GM12801 (cell line): ENCODE results near the gene THRB.

Experiments
- TF ChIP-seq, protein P1 (sequence below): IDR thresholded peaks from one replicate; pipeline ENCODE4 v1.5.1; 2011; ENCODE audit warnings: control low read depth; ENCODE audit not compliant: insufficient read length; ENCODE audit errors: extremely low read depth

The THRB gene

DNA sequence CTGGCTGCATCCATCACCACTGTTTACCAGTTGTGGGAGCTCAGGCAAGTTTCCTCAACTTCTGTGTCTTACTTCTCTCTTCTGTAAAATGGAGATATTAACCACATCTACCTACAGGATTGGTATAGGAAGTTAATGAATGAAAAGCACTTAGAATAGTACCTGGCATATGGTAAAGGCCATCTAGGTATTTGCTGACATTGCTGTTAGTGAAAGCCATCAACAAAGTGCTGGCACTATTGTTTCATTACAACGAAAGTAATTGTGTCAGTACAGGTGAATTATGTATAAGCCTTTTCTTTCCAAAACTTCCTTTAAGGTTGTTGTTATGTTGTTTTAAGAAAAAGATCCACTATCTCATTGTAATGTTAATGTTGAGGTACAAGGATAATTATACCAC, 352.5 kb downstream of the THRB start:
- TF ChIP-seq, protein P1, sequence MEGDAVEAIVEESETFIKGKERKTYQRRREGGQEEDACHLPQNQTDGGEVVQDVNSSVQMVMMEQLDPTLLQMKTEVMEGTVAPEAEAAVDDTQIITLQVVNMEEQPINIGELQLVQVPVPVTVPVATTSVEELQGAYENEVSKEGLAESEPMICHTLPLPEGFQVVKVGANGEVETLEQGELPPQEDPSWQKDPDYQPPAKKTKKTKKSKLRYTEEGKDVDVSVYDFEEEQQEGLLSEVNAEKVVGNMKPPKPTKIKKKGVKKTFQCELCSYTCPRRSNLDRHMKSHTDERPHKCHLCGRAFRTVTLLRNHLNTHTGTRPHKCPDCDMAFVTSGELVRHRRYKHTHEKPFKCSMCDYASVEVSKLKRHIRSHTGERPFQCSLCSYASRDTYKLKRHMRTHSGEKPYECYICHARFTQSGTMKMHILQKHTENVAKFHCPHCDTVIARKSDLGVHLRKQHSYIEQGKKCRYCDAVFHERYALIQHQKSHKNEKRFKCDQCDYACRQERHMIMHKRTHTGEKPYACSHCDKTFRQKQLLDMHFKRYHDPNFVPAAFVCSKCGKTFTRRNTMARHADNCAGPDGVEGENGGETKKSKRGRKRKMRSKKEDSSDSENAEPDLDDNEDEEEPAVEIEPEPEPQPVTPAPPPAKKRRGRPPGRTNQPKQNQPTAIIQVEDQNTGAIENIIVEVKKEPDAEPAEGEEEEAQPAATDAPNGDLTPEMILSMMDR: no peak

DNA sequence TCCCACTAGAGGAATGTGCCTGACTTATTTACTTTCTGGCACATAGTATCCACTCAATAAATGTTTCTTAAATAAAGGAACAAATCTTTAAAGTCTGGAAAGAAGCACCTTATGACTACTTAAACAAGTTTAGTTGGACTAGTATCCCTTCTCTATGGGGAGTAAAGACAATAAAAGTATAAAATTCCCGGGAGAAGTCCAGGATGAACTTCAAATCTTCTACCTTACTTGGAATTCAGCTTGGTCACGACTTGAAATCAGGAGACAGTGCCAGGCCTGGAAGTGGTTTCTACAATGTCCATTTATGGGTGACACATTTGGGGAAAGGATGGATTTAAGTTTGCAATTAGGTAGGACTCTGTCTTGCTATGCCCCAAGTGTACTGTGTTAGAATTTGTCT, 353.1 kb downstream of the THRB start:
- TF ChIP-seq, protein P1: no peak

DNA sequence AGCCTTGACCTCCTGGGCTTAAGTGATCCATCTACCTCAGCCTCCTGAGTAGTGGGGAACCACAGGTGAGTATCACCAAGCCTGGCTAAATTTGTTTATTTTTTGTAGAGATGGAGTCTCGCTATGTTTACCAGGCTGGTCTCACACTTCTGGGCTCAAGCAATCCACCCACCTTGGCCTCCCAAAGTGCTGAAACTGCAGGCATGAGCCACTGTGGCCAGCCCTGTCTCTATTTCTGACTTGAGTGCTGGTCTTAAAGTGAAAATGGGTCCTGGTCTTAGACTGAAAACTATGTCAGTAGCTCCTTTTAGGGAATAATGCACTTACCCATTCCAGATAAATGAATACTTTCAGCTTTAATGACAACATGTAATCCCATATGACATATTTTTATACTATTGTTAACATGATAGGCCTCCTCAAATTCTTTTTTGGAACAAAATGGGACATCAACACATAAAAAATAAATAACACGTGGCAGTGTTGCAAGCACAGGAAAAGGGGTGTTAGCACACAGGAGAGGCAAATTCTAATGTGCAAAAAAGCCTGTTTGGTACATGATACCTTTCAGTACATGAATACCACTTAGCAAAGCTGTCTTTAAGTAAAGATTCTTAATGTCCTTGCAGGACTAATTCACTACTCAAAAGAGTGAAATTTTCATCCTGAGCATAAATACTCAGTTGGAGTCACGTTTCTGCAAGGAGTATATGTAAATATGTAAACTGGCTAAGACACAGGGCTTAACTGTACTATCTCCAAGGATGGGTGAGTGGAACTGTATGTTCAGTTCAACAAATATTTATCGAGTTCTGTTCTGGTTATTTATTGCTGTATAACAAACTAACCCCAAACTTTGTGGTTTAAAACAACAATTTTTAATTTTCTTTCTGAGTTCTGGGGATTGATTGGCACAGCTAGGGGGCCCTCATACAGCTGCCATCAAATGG, 354.9 kb downstream of the THRB start:
- TF ChIP-seq, protein P1: no peak

DNA sequence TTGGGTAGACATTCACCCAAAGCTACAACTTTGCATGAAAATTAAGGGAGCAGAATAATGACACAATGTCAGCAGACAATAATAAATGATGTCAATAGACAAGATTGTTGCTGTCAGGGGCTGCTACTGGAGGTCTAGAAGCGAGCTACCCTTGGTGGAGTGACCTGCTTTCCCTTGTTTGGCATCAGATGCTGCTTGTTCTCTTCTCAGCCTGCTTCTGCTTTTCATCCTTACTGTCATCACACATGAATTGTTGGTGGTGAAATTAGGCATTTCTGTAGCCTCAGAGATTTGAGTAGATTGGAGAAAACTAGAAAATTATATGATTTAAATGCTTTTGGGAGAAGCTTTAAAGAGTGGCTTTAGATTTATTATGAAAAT, 355.8 kb downstream of the THRB start:
- TF ChIP-seq, protein P1: no peak

DNA sequence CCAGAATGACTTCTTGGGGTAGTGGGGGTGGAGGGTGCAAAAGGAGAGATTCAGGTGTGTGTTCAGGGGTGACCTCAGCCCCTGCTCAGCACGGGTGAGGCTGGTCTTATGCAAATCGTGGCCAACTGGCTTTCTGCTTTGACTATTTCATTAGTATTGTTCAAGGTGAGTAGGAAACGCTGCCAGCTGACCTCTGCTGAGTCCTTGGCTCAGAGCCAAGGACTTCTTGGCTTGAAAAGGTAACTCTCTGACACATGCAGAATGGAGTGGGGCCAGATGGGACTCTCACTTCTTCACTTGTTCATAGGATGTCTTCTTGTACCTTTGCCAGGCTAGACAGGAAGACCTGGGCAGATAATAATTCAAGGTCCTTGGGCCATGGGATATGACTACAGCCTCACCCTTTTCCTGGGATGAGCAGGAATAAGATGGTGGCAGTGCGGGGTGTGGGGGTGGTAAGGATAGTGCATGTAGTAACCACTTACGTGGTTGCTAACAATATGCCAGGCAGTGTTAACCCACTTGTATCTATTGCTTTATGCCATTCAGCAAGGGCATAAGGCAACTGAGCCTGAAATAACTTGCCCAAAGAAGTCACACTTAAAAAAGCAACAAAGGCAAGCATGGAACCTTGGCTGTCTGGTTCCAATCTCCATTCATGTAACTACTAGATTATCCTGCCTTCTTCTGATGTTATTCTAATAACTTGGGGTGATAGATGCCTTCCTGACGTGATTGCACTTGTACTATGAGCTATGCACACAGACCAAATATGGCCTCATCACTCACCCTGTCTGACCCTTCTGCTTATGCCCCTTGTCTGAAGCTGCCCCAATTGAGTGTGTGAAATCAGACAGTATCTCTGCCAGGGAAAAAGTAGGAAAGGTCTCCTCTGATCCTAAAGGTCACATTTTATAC, 356.4 kb downstream of the THRB start:
- TF ChIP-seq, protein P1: no peak

DNA sequence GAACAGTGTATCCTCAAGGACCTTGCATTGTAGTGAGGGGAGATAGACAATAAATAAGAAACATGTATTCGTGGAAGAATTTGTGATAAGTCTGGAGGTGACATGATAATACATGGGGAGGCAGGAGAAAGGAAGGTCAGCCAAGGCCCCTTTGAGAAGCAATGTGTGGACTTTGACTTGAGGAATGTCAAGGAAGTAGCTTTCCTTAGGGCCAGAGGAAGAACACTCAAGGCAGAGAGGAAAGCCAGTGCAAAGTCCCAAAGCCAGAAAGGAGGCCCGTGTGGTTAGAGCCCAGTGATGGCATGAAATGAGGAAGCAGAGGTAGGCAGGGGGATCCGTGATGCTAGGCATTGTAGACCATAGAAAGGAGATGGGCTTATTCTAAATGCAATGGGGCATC, 357.3 kb downstream of the THRB start:
- TF ChIP-seq, protein P1: no peak

DNA sequence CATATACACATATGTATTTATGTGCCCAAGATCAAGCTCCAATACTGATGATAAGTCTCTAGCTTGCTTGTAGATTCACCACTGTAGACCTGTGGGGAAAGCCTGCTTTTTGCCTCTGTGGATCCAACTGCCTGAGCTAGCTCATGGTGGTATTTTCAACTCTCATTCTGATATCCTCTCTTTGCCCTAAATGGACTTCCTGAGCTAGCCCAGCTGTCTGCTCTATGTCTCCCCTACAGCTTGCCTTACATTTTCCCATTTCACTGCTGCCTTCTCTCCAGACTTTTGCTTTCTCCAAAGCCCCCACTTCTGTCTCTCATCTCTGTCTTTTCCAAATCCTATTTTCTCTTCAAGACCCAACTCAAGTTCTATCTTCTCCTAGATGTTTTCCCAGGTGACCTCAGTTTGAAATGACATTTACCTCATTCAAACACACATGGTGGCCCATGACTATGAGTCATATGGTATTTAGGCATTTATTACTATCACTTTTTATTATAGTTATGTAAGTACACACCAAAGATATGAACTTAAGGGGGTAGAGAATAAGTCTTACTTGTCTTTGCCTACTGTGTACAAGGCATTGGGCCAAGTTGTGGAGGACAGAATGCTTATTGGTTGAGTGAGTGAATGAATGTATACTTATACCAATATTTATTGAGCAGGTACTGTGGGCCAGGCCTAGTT, 357.9 kb downstream of the THRB start:
- TF ChIP-seq, protein P1: no peak
